ENCODE measurements around the gene PIF1. TPM values are rescaled to one million over a fixed set of nuclear protein-coding genes. Genes with fewer than 3 reads are reported as not detected.

Gene PIF1
- total RNA-seq, 2 experiments from 2014 or later: 0.22 to 0.27 TPM

GRCh38 chr15:64782751-64783150 lies 42.7 kb downstream of the PIF1 start:
- H3K27ac Mint-ChIP-seq: no peak overlapping the region
- no peaks in the 10 kb centered on the region for H3K9me3 Mint-ChIP-seq
- Histone ChIP-seq H3K9me3 (ENCODE audit: control insufficient read depth in 1 of 2, insufficient read depth in 1 of 2, low read length in 2 of 2) (no peaks in the 10 kb centered on the region), H3K4me3 (ENCODE audit: low read length) (no peak overlapping the region), H3K36me3 (ENCODE audit: insufficient read depth, low read length) (no peaks in the 10 kb centered on the region), H3K27me3 (ENCODE audit: control insufficient read depth in 1 of 2, insufficient read depth in 2 of 2, low read length in 2 of 2) (no peaks in the 10 kb centered on the region), H3K4me1 (ENCODE audit: insufficient read depth, low read length) (peaks cover 7% of the 10 kb centered on the region), H3K27ac (ENCODE audit: low read depth in 1 of 2, low read length in 2 of 2) (no peak overlapping the region)
- intact Hi-C loops (cut with DNase I, micrococcal nuclease): no loop called here
- no peaks in the 10 kb centered on the region for H3K4me1 Mint-ChIP-seq (ENCODE audit: low read depth)
- CTCF ChIA-PET: no interaction called here
- H3K27me3 Mint-ChIP-seq: peaks cover 27% of the 10 kb centered on the region
- no peak for TF ChIP-seq CTCF (IDR thresholded peaks at IDR 0.05)
- H3K36me3 Mint-ChIP-seq (ENCODE audit: low read depth): no peaks in the 10 kb centered on the region
- POLR2A ChIA-PET: interaction anchor here (0.6 kb wide), 1 partner anchor 314 kb away, joined by 3 read pairs; no protein-coding TSS in a partner anchor
- ATAC-seq (ENCODE audit: poor library complexity): no peak
- no peak for DNase-seq
- no peak overlapping the region for H3K4me3 Mint-ChIP-seq

- Histone ChIP-seq H3K9me3 (ENCODE audit: control insufficient read depth in 1 of 2, insufficient read depth in 1 of 2, low read length in 2 of 2) (no peaks in the 10 kb centered on the region), H3K27ac (ENCODE audit: low read depth in 1 of 2, low read length in 2 of 2) (no peak overlapping the region), H3K27me3 (ENCODE audit: control insufficient read depth in 1 of 2, insufficient read depth in 2 of 2, low read length in 2 of 2) (peaks cover 3% of the 10 kb centered on the region in 2 experiments), H3K4me1 (ENCODE audit: insufficient read depth, low read length) (peaks cover 7% of the 10 kb centered on the region), H3K36me3 (ENCODE audit: insufficient read depth, low read length) (no peaks in the 10 kb centered on the region), H3K4me3 (ENCODE audit: low read length) (no peak overlapping the region)
- Mint-ChIP-seq H3K36me3 (ENCODE audit: low read depth) (no peaks in the 10 kb centered on the region), H3K4me3 (no peak overlapping the region), H3K27me3 (peaks cover 40% of the 10 kb centered on the region), H3K9me3 (no peaks in the 10 kb centered on the region), H3K4me1 (ENCODE audit: low read depth) (no peaks in the 10 kb centered on the region), H3K27ac (no peak overlapping the region)
- DNase-seq (no peak), ATAC-seq (ENCODE audit: poor library complexity) (no peak)
- intact Hi-C loops (cut with DNase I, micrococcal nuclease): no loop called here
- POLR2A ChIA-PET: no interaction called here
- CTCF ChIA-PET: interaction anchor here (1.0 kb wide), 1 partner anchor 17 kb away, joined by 3 read pairs; no protein-coding TSS in a partner anchor
- TF ChIP-seq CTCF (IDR thresholded peaks at IDR 0.05): no peak
Measured at GRCh38 chr15:64781299-64781698, 44.1 kb downstream of the PIF1 start.

- CTCF ChIA-PET: interaction anchor here (1.0 kb wide), 1 partner anchor 17 kb away, joined by 3 read pairs; no protein-coding TSS in a partner anchor
- H3K4me3 Mint-ChIP-seq: no peak overlapping the region
- TF ChIP-seq CTCF (IDR thresholded peaks at IDR 0.05): no peak
- POLR2A ChIA-PET: no interaction called here
- H3K9me3 ChIP-seq (ENCODE audit: control insufficient read depth in 1 of 2, insufficient read depth in 1 of 2, low read length in 2 of 2): no peaks in the 10 kb centered on the region
- H3K36me3 Mint-ChIP-seq (ENCODE audit: low read depth): no peaks in the 10 kb centered on the region
- no peaks in the 10 kb centered on the region for H3K36me3 ChIP-seq (ENCODE audit: insufficient read depth, low read length)
- peaks cover 46% of the 10 kb centered on the region for H3K27me3 Mint-ChIP-seq
- peaks cover 10% of the 10 kb centered on the region for H3K4me1 ChIP-seq (ENCODE audit: insufficient read depth, low read length)
- H3K4me3 ChIP-seq (ENCODE audit: low read length): no peak overlapping the region
- H3K27ac Mint-ChIP-seq: no peak overlapping the region
- H3K9me3 Mint-ChIP-seq: no peaks in the 10 kb centered on the region
- no peak for DNase-seq
- H3K27ac ChIP-seq (ENCODE audit: low read depth in 1 of 2, low read length in 2 of 2): no peak overlapping the region
- no peaks in the 10 kb centered on the region for H3K4me1 Mint-ChIP-seq (ENCODE audit: low read depth)
- intact Hi-C loops (cut with DNase I, micrococcal nuclease): no loop called here
- ATAC-seq (ENCODE audit: poor library complexity): no peak
- peaks cover 7 to 9% of the 10 kb centered on the region in 2 experiments for H3K27me3 ChIP-seq (ENCODE audit: control insufficient read depth in 1 of 2, insufficient read depth in 2 of 2, low read length in 2 of 2)
Measured at GRCh38 chr15:64780600-64781156, 44.8 kb downstream of the PIF1 start.
